Frontal cortex (tissue), 4 donors: Measurements from ENCODE around the gene CCDC32. TPM values are rescaled to one million over a fixed set of nuclear protein-coding genes. Genes with fewer than 3 reads are reported as not detected.

Experiments used
- DNase-seq, 2 donors: peaks; one replicate each; pipeline ENCODE4 v3.0.0; 2012; ENCODE audit warnings: low spot score in 2 of 2
- FAIRE-seq: peaks from 2 replicates; lab custom pipeline; 2012; peaks lifted over from hg19 to GRCh38; lab: Jason Lieb, UNC
- total RNA-seq: library from RNA; depleted of rRNA; stranded (reverse); fragments of >200 nt; gene quantifications from one replicate; pipeline ENCODE4 v1.2.3, GENCODE V29; 2014
- donor health status: control.
- donor health status: control.
- donor health status: control.

The CCDC32 gene
- total RNA-seq, 1 donor from 2014 or later = 23.6 TPM

DNA sequence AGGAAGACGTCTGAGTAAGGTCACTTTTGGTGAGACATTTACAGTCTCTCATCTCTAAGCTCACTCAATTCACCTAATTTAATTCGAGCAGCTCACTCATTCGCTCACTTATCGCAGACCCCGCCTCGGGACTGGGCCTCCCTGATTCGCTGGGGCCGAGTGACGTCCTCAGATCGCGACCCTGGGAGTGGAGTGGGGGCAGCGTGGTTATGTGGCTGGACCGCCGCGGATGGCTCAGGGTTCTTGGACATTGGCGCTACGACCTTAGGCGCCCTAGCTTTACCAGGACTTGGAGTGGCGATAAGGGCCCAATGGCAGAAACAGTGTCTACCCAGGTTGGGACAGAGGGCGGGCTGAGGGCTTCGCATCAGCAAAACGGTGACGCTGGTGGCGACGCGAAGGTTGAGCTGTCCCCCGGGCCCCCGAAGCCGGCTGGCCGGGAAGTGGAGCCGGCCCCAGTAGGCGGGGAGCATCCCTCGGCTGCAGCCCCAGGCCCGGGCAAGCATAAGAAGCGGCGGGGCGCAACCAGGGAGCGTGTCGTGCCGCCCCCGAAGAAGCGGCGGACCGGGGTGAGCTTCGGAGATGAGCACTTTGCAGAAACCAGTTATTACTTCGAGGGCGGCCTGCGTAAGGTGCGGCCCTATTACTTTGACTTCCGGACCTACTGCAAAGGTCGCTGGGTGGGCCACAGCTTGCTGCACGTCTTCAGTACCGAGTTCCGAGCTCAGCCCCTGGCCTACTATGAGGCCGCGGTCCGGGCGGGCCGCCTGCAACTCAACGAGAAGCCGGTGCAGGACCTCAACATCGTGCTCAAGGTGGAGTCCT, 4.5 kb upstream of the CCDC32 start, which contains the start of gene RPUSD2:
Gene RPUSD2 (plus strand): TSS at position 171 of the 825 bp plus-strand sequence. CDS start 39 bp downstream, at position 210.
- FAIRE-seq (no peak), DNase-seq (peak; percentile 86 to 91)

DNA sequence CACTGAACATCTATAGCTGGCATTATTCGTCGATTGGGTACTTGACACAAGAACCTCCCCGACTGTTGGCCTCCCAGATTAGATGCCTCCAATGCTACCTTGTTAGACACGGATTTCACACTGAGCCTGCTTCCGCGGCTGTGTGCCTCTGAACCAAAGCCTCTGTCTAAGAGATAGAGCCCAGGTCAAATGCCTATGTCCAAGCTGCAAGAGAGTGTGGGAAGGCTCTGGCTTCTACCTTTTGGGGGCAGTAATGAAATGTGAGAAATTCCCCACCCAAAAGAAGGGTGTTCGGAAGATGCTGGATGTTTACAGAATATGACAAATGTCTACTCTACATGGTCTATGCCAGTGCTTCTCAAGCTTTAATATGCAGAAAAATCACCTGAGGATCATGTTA, 2.3 kb upstream of the CCDC32 start:
- no peak for FAIRE-seq

DNA sequence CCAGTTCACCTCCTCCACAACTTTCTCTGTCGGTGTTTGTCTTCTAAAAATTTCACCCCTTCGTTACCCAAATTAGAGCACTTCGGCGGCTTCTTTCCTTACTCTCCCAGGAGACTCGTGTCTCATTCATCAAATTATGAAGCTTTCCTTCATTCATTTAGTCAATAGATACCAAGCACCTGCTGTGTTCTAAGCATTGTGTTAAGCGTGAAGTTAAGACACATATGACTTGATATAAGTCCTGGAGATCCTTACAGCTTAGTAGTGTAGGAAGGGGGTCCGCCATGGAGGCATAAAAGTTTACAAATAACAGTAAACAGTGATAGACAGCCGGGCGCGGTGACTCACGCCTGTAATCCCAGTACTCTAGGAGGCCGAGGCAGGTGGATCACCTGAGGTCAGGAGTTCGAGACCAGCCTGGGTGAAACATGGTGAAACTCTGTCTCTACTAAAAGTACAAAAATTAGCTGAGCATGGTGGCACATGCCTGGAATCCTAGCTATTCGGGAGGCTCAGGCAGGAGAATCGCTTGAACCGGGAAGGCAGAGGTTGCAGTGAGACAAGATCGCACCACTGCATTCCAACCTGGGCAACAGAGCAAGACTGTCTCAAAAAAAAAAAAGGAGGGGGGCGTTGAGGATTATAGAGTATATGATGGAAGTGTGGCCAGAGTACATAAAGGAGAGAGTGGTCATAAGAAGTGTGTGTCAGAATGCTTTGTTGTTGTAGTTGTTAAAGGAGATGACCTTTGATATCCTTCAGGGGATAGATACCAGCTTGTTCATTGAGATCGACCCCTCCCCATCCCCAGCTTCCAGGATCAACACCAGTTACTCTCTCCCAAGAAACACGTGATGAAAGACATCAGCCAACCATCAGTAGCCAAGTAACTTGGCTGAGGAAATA, 744 bp upstream of the CCDC32 start:
- no peak for DNase-seq
- no peak for FAIRE-seq

More for the DNA sequence above, 2.3 kb upstream of the CCDC32 start:
- no peak for DNase-seq

DNA sequence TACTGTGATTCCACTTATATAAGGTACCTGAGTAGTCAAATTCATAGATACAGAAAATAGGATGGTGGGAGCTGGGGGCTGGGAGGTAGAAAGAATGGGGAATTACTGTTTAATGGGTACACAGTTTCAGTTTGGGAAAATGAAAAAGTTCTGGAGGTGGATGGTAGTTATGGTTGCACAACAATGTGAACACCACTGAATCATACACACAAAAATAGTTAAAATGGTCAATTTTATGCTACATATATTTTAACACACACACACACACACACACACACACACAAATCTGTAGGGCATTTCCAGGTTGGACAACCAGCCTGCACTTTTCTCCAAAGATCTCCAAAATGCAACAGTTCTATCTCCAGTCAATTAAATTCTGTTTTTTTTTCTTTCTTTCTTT, 1.4 kb downstream of the CCDC32 start:
- DNase-seq = no peak
- FAIRE-seq = no peak

DNA sequence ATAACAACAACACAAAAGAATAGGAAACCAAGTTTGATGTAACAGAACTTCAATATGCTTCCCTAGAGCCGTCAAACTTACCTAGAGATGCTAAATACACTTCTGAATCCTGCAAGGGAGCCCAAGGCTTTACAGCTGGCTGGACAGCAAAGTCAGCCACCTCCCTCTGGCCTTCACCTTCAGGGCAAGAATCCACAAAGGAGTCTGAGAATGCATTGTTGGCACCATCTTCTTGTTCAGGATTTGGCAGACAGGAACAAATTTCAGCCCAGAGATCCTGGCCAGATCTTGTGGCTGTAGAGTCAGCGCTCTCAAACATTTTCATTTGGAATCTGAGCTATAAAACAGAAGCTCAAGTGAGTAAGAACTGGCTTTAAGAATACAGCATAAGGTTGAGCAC, 2.2 kb downstream of the CCDC32 start:
- no peak for DNase-seq
- FAIRE-seq = no peak

DNA sequence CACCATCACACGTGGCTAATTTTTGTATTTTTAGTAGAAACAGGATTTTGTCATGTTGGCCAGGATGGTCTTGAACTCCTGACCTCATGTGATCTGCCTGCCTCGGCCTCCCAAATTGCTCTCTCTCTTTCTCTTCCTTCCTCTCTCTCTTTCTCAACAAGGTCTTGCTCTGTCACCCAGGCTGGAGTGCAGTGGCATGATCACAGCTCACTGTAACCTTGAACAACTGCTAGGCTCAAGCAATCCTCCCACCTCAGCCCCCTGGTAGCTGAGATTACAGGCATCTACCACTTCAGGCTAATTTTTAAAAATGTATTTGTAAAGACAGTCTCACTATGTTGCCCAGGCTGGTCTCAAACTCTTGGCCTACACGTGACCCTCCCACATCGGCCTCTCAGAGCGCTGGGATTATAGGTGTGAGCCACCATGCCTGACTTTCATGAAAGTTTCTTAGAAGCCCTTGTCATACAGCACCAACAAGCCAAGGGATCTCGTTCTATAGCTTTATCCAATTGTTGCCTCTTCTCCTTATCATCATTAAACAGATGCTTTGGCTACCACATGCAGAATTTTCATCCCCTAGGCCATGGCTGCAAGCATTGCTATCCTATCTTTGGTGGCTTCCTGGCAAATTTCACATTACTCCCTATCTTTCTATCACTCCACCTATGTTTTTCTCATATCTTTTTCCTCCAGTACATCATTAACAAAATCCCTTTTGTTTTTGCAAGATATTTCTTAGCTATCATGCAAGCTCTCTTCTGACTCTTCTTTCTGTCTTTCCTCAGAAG, 5.7 kb downstream of the CCDC32 start:
- DNase-seq (no peak), FAIRE-seq (no peak)

DNA sequence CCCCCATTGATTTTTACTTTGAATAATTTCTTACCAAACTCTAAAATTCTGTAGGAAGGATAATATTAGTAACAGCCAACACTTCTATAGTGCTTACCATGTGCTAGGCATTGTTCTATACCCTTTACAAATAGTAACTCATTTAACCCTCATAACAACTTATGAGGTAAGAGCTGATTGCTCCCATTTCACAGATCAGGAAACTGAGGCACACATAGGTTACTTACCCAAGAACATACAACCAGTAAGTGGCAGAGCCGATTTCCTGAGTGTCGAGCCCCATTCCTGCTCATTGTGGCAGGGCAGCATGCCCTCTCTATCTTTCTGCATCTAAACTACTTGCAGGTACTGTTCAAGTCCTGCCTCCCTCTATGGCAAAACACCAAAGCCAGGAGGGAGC, 9.0 kb downstream of the CCDC32 start:
- no peak for DNase-seq
- FAIRE-seq = no peak

DNA sequence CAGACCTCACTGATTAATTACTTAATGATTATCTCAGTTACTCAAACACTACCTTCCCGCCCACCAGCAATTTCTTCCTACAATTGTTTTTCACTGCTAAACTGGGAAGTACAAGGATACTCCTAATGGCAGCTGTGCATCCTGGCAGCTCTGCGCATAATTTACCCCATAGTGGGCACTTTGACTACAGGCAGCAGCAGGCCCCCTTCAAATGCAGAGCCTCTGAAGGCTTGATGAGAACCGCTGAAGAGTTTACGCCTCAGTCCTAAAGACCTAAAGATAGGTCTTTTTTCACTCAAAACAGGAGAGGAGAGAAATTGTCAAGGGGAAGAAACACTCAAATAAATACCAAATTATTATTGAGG, 10.7 kb downstream of the CCDC32 start:
- FAIRE-seq = no peak
- no peak for DNase-seq

DNA sequence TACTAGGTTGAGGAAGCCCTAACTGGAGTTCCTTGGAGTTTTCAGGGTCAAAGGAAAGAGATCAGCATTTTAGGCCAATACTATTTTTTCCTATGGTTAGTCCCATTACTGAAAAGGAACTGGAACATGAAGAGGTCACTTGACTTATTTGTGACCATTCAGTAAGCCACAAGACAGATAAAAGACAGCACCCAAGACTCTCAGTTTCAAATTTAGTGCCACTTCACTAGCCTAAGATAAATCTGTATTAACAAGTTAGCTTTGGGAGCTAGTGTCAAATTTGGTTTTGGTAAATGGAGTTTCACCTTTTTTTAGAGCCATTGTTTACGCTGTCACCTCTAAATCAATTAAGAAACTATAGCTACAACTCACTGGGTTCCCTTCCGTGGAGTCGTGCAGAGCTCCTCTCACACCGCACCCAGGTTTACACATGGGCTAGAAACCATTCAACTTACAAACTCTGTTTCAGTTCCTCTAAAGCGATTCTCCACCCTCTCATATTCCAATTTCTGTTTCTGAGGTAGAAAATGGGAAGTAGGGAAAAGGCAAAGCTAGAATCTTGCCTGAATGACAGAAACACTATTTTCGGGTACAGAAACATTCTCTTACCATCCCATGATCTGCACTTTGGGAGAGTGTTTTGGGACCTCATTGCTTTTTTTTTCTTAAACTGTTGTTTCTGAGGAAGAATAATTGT, 14.4 kb downstream of the CCDC32 start:
- no peak for FAIRE-seq
- no peak for DNase-seq

DNA sequence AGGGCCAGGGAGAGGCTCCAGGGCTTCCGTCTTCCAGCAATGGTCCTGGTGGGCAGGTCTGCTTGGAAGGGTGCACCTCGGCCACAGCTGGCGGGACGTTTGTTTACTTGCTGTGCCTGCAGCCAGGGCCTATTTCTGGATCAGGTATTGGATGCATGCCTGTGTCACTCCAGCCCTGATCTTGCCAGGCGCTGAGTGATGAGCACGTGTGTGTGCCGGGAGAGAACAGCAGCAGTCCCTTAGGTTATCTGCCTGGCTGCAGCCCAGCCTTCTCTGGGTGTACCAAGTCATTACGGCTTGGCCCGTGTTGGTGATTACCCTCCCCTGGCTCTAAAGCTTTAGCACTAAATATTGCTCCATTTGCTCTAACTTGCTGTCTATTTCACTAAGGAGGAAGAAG, 14.9 kb downstream of the CCDC32 start:
- DNase-seq (no peak), FAIRE-seq (no peak)

DNA sequence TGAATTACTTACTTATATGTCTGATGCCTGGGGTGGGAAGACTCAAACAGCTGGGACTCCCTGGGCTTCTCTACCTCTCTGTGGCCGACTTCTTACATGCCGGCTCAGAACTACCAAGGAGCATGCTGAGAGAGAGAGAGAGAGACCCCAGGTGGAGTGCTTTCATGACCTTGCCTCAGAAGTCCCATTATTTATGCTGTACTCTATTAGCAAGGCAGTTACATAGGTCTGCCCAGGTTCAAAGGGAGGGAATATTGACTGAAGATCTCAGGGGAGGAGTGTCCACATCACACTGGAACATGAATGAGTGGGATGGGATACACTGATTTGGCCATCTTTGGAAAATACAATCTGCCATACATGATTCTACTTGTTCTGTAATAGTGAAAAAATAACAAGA, 16.2 kb downstream of the CCDC32 start:
- FAIRE-seq = no peak
- DNase-seq = no peak

DNA sequence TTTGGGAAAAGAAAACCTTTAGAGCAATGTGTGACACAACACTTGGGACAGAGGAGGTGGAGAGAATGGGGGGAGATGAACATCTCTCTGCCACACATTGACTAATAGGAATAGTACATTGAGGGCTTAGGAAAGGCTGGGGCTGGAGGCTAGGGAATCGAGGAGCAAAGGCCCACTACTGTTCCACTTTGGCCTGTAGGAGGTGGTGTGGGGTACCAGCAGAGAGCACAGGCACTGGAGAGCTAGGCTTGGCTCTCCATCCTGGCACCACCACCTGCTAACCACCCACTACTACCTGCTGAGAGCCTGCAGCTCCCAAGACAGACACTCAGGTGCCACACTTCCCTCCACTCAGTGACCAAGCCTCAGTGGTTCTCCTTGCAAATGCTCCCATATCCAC, 19.4 kb downstream of the CCDC32 start:
- no peak for DNase-seq
- no peak for FAIRE-seq

DNA sequence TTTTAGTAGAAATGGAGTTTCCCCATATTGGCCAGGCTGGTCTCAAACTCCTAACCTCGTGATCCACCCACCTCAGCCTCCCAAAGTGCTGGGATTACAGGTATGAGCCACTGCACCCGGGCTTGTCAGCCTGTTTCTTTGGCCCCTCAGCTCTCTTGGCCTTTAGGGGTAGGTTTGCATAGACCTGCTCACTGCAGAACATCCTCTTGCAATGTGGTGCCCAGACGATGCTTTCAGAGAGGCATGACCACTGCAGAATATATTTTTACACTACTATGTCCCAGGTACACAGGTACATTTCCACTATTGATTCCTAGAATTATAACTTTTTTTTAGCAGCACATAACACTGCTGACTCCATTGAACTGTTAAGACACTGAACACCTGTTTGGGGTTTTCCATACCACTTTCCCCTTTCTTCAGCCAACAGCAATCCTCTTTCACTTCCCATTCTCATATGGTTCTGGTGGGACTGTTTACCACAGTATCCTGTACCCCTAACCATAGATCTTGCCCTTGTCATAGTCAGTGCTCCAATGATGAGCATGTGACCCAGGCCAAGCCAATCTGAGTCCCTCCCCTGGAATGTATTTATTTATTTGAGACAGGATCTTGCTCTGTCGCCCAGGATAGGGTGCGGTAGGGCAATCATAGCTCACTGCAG, 21.1 kb downstream of the CCDC32 start:
- FAIRE-seq (no peak), DNase-seq (no peak)

DNA sequence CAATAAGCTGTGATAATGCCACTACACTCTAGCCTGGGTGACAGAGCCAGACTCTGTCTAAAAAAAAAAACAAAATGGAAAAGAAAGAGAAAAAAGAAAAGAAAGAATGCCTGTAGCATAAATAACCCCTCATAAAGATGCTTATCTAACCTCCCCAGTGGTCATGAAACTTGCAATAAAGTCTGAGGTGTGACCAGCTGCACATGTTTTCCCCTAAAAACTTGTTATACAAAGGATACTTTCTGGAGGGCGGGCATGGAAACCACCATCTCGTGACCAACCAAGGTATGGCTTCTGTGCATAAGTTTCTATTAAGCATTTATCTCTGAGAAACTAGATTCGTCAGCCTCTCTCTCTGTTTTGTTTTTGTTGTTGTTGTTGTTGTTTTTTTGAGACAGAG, 21.8 kb downstream of the CCDC32 start:
- DNase-seq = no peak
- FAIRE-seq = no peak

DNA sequence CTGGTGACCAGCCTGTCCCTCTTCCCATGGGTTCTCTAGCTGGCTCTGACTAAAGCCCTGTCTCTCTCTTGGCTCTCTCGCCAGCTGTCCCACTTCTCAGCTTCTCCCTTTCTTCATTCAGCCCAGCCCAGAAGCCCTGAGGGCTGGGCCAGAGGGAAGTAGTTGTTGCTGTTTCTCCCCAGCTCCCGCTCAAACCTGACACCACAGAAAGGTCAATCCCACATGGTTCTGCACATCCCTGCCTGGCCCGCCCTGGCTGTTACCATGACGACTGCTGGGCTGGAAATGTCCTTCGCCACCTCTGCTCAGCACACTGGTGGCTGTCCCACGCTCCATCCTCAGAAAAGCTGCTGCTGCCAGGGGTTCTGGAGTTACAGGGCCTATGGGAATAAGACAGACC, 25.9 kb downstream of the CCDC32 start:
- FAIRE-seq = no peak
- peak in 1 of 2 donors; percentile 21 for DNase-seq

DNA sequence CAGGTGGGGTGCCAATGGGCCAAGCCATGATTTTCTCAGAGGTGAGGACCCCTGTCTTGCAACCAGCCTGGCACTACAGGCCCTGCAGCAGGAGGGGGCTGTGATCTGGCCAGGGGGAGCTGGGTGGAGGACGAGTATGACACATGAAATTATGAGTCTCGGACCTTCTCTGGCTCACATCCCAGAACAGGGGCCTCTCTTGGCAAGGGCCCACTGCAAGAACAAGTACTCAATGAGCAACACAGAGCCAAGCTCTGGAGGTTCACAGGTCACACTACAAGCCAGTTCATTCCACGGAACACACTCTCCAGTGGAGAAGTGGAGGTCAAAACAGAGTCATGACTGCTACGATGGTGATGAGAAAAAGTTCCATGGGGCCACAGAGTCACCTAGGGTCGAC, 28.3 kb downstream of the CCDC32 start:
- FAIRE-seq (no peak), DNase-seq (no peak)

DNA sequence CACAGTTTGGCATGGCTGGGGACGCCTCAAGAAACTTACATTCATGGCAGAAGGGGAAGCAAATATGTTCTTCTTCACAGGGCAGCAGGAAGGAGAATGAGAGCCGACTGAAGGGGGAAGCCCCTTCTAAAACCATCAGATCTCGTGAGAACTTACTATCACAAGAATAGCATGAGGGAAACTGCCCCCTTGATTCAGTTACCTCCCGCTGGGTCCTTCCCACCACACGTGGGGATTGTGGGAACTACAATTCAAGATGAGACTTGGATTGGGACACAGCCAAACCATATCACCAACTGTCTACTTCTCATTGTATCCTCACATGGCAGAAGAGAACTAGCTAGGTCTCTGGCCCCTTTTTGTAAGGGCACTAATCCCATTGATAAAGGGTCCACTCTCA, 30.5 kb downstream of the CCDC32 start:
- DNase-seq (no peak), FAIRE-seq (no peak)

DNA sequence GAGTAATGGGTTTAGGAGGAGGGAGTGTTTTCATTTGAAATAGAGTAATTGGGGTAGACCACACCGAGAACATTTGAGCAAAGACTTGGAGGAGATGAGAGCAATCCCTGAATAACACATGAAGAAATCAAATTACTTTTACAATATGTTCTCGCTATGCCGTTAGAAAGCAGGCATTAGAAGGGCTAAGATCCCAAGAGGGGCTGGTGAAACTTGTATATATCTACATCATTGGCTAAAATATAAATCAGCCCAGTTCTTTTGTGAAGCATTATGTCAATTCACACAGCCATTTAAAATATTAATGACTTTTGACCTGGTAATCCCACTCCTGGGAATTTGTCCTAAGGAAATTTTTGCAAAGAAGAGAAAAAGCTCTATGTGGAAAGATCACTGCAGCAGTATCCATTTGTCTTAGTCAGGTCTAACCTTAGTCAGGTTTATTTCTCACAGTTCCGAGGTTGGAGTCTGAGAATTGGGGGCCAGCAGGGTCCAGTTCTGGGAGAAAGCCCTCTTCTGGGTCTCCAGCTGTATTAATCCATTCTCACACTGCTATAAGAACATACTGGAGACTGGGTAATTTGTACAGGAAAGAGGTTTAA, 31.0 kb downstream of the CCDC32 start:
- FAIRE-seq (no peak), DNase-seq (no peak)

DNA sequence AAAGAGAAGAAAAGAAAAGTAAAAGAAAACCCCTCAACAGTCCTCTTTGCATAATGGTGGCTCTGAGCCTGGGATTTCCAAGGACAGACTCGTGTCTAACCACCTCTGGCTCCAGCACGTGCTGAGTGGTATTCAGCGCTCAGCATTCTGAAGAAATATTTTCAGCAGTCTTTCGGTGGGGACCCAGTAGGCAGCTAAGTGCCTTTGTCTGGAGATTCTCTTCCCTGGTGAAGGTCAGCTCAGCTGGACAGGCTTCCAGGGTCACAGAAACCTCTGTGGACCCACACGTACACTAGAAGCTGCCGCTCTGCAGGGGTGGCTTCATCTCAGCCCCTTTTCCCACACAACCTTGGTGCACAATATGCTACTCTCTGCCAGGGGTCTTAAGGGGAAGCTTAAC, 36.0 kb downstream of the CCDC32 start:
- FAIRE-seq (no peak), DNase-seq (no peak)
